Stimulated activated CD8-positive, alpha-beta memory T cell treated with anti-CD3 and anti-CD28 coated beads, Interleukin-15, amount 100 ng/mL, for 4 hours (primary cell): ENCODE measurements around the gene INTS4.
"Not testable (repeated sequence)": the region's sequence is repeated elsewhere in the genome, so short reads cannot be mapped to it uniquely, and the experiment has no call there.

ENCODE experiments used
- DNase-seq, 2 donors: peaks; one replicate each; pipeline ENCODE4 v3.0.0-alpha.2; 2020; ENCODE audit warnings: low read depth in 2 of 2

INTS4 gene

GRCh38 chr11:77959434-77959833, 35.0 kb downstream of the INTS4 start:
- no peak for DNase-seq

GRCh38 chr11:77958583-77959177, 35.8 kb downstream of the INTS4 start:
- not testable (repeated sequence) for DNase-seq

GRCh38 chr11:77943296-77943695, 51.2 kb downstream of the INTS4 start:
- DNase-seq, result not testable (repeated sequence)

GRCh38 chr11:77942465-77942864, 52.0 kb downstream of the INTS4 start:
- DNase-seq, result not testable (repeated sequence)

GRCh38 chr11:77933596-77933995, 60.9 kb downstream of the INTS4 start:
- DNase-seq, result not testable (repeated sequence)

- DNase-seq, result not testable (repeated sequence)
These were observed 63.9 kb downstream of the INTS4 start for GRCh38 chr11:77930334-77931208.

GRCh38 chr11:77917713-77918112, 76.8 kb downstream of the INTS4 start:
- DNase-seq, result not testable (repeated sequence)

- DNase-seq, result not testable (repeated sequence)
These were observed 80.1 kb downstream of the INTS4 start for GRCh38 chr11:77914307-77914791.

- DNase-seq, result not testable (repeated sequence)
These were observed 80.7 kb downstream of the INTS4 start for GRCh38 chr11:77913608-77914306.

- DNase-seq, result not testable (repeated sequence)
These were observed 83.6 kb downstream of the INTS4 start for GRCh38 chr11:77910828-77911227.

- no peak for DNase-seq
These were observed 85.2 kb downstream of the INTS4 start for GRCh38 chr11:77909277-77909676.

GRCh38 chr11:77908835-77909234, 85.6 kb downstream of the INTS4 start:
- no peak for DNase-seq

- DNase-seq, result not testable (repeated sequence)
These were observed 99.5 kb downstream of the INTS4 start for GRCh38 chr11:77894949-77895348.

- not testable (repeated sequence) for DNase-seq
These were observed 102.8 kb downstream of the INTS4 start for GRCh38 chr11:77891703-77892102.

- not testable (repeated sequence) for DNase-seq
These were observed 103.2 kb downstream of the INTS4 start for GRCh38 chr11:77891256-77891655.

GRCh38 chr11:77890619-77891056, 103.8 kb downstream of the INTS4 start:
- DNase-seq, result not testable (repeated sequence)

GRCh38 chr11:77890100-77890614, 104.3 kb downstream of the INTS4 start:
- DNase-seq, result not testable (repeated sequence)

GRCh38 chr11:77889045-77889444, 105.4 kb downstream of the INTS4 start:
- DNase-seq, result not testable (repeated sequence)

- DNase-seq, result no peak
These were observed 108.1 kb downstream of the INTS4 start for GRCh38 chr11:77886401-77886800.

GRCh38 chr11:77884829-77885190, 109.7 kb downstream of the INTS4 start:
- DNase-seq, result no peak

GRCh38 chr11:77884186-77884828, 110.2 kb downstream of the INTS4 start:
- no peak for DNase-seq
